Left ventricle myocardium inferior (tissue), 1 donor: Measurements from ENCODE around the gene CES5A. TPM values are rescaled to one million over a fixed set of nuclear protein-coding genes. Genes with fewer than 3 reads are reported as not detected.
A peak's percentile ranks its signal among the peaks of the same experiment; 100 is the strongest.
"Not testable (repeated sequence)": the region's sequence is repeated elsewhere in the genome, so short reads cannot be mapped to it uniquely, and the experiment has no call there.

Experiments
- DNase-seq: peaks from one replicate; pipeline ENCODE4 v3.0.0-alpha.2; 2020
- H3K27ac ChIP-seq: fragments of 200-600 bp; replicated peaks from 2 replicates; pipeline ENCODE4 v1.8.0; 2021
- H3K27me3 ChIP-seq: fragments of 200-600 bp; 2 replicates; pipeline ENCODE4 v1.8.0; 2021; ENCODE audit warnings: low read depth
- H3K36me3 ChIP-seq: fragments of 200-600 bp; 2 replicates; pipeline ENCODE4 v1.8.0; 2021
- H3K4me1 ChIP-seq: fragments of 200-600 bp; 2 replicates; pipeline ENCODE4 v1.8.0; 2021
- H3K4me3 ChIP-seq: fragments of 200-600 bp; 2 replicates; pipeline ENCODE4 v1.8.0; 2021; ENCODE audit warnings: mild to moderate bottlenecking, moderate library complexity
- H3K9me3 ChIP-seq: fragments of 200-600 bp; replicated peaks from 2 replicates; pipeline ENCODE4 v1.8.0; 2021
- CTCF ChIP-seq: fragments of 200-600 bp; IDR thresholded peaks from 2 replicates; pipeline ENCODE4 v1.8.0; 2021; ENCODE audit warnings: antibody characterized with exemption, mild to moderate bottlenecking, borderline replicate concordance
- intact Hi-C: fragments of 100-400 bp; cut with micrococcal nuclease; formaldehyde crosslinking; loops from one replicate; pipeline ENCODE4 v1.11.0; 2022
- total RNA-seq: library from RNA; stranded (reverse); fragmentation: NEBNext Ultra II Directional; extraction: Animal tissue kit (Norgen Biotek cat#: 25700); gene quantifications from one replicate; pipeline ENCODE4 v1.2.1, GENCODE V29; 2021
- donor health status: DM: no; HTN: yes; CAD: no; lungs with severe emphysema.

CES5A gene
- total RNA-seq, 1 donor from 2014 or later, result not detected

GRCh38 chr16:55843105-55843395 lies 32.1 kb downstream of the CES5A start:
- no peak overlapping the region for H3K4me3 ChIP-seq
- no peaks in the 10 kb centered on the region for H3K36me3 ChIP-seq
- intact Hi-C loops, result loop anchor here (2.0 kb wide), 1 partner anchor 130 kb away; no protein-coding TSS in a partner anchor
- no peak overlapping the region for H3K27ac ChIP-seq
- no peaks in the 10 kb centered on the region for H3K9me3 ChIP-seq
- H3K27me3 ChIP-seq, result peaks cover 63% of the 10 kb centered on the region
- no peak for DNase-seq
- H3K4me1 ChIP-seq, result no peaks in the 10 kb centered on the region
- no peak for TF ChIP-seq CTCF

GRCh38 chr16:55842369-55843104 lies 32.6 kb downstream of the CES5A start:
- no peak for DNase-seq
- no peaks in the 10 kb centered on the region for H3K36me3 ChIP-seq
- H3K4me3 ChIP-seq, result no peak overlapping the region
- peak; percentile 84 for TF ChIP-seq CTCF
- H3K4me1 ChIP-seq, result no peaks in the 10 kb centered on the region
- intact Hi-C loops, result loop anchor here (2.0 kb wide), 1 partner anchor 130 kb away; no protein-coding TSS in a partner anchor
- H3K9me3 ChIP-seq, result no peaks in the 10 kb centered on the region
- H3K27ac ChIP-seq, result no peak overlapping the region
- H3K27me3 ChIP-seq, result peaks cover 58% of the 10 kb centered on the region

- Histone ChIP-seq H3K4me3 (no peak overlapping the region), H3K9me3 (no peaks in the 10 kb centered on the region), H3K27ac (no peak overlapping the region), H3K27me3 (peaks cover 23% of the 10 kb centered on the region), H3K4me1 (peaks cover 10% of the 10 kb centered on the region), H3K36me3 (no peaks in the 10 kb centered on the region)
- no peak for DNase-seq
- no peak for TF ChIP-seq CTCF
- intact Hi-C loops, result no loop called here
These were observed 36.1 kb downstream of the CES5A start for GRCh38 chr16:55839115-55839514.

GRCh38 chr16:55836158-55836611 lies 39.0 kb downstream of the CES5A start:
- H3K27ac ChIP-seq, result peak overlapping the region; percentile 54
- DNase-seq, result no peak
- H3K27me3 ChIP-seq, result peaks cover 9% of the 10 kb centered on the region
- no peaks in the 10 kb centered on the region for H3K9me3 ChIP-seq
- peaks cover 17% of the 10 kb centered on the region for H3K4me1 ChIP-seq
- no peak for TF ChIP-seq CTCF
- H3K4me3 ChIP-seq, result no peak overlapping the region
- intact Hi-C loops, result no loop called here
- no peaks in the 10 kb centered on the region for H3K36me3 ChIP-seq

- H3K9me3 ChIP-seq, result no peaks in the 10 kb centered on the region
- peak overlapping the region; percentile 54 for H3K27ac ChIP-seq
- H3K4me3 ChIP-seq, result no peak overlapping the region
- H3K27me3 ChIP-seq, result peaks cover 8% of the 10 kb centered on the region
- intact Hi-C loops, result no loop called here
- peak; percentile 36 for DNase-seq
- no peaks in the 10 kb centered on the region for H3K36me3 ChIP-seq
- H3K4me1 ChIP-seq, result peaks cover 17% of the 10 kb centered on the region
- TF ChIP-seq CTCF, result no peak
These were observed 39.6 kb downstream of the CES5A start for GRCh38 chr16:55835581-55835980.

- intact Hi-C loops, DNase-seq: not testable (repeated sequence)
These were observed 40.0 kb downstream of the CES5A start for GRCh38 chr16:55835173-55835572.

More at GRCh38 chr16:55835173-55835572, 40.0 kb downstream of the CES5A start:
- not testable (repeated sequence) for H3K4me3 ChIP-seq, H3K27me3 ChIP-seq, H3K36me3 ChIP-seq, H3K9me3 ChIP-seq
- Histone ChIP-seq H3K4me1 (peaks cover 17% of the 10 kb centered on the region), H3K27ac (peak overlapping the region; percentile 36)
